ENCODE results near the gene CFAP221.

The CFAP221 gene

GRCh38 chr2:119703526-119703925, 159.3 kb downstream of the CFAP221 start:
- intact Hi-C loops (cut with DNase I): loop anchor here (5.0 to 10.0 kb wide), 2 partner anchors 119 to 471 kb away; no protein-coding TSS in a partner anchor

GRCh38 chr2:119704670-119705120, 160.4 kb downstream of the CFAP221 start:
- no peak for DNase-seq
- intact Hi-C loops (cut with DNase I): loop anchor here (5.0 to 10.0 kb wide), 2 partner anchors 118 to 470 kb away; no protein-coding TSS in a partner anchor

More at GRCh38 chr2:119703526-119703925, 159.3 kb downstream of the CFAP221 start:
- no peak for DNase-seq

GRCh38 chr2:119706221-119706620, 162.0 kb downstream of the CFAP221 start:
- intact Hi-C loops (cut with DNase I): loop anchor here (10.0 kb wide), 1 partner anchor 469 kb away; no protein-coding TSS in a partner anchor
- no peak for DNase-seq

All from head of caudate nucleus (tissue), 42 donors.